Measurements from ENCODE around the gene SASH1.

Gene SASH1

GRCh38 chr6:148596891-148597455 lies 254.3 kb downstream of the SASH1 start:
- DNase-seq = no peak

DNA sequence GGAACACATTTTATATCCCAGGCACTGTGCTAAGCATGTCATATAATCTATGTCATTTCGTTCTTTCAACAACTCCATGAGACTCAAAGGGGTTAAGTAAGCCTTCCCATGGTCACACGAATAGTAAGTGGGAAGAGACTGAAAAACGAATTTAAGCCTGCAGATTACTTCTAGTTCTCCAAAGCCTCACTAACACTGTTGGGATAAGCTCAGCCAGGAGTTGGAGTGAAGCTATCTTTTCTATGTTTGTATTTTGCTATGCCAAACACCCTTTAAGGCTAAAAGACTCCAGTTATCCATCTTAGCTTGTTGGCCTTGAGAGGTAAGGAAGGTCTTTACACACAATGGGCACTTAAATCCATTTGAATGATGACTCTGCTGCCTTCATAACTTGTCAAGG lies 256.1 kb downstream of the SASH1 start:
- DNase-seq = no peak

DNA sequence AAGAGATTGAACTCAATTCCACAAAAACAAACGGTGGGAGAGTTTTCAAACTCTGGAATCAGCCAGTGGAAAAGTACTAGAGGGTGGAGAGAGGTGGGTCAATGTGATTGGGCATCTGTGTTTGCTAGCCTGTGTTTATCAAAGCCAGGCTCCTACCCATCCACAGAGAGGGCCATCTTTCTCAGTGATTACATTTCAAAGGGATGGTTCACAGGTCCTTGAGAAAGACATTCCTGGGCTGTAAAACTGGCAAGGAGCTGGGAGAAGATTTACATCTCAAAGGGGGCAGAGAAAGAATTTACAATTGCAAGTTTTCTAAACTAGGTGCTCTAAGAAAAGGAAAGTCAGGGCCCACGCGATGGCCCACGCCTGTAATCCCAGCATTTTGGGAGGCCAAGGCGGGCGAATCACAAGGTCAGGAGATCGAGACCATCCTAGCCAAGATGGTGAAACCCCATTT lies 257.4 kb downstream of the SASH1 start:
- DNase-seq = no peak

Measured in NCI-H510A treated with DMSO at 0.1 percent for 48 hours (cell line).